Activated CD4-positive, alpha-beta T cell treated with anti-CD3 and anti-CD28 coated beads, Interleukin-2, amount 50 U/mL, for 48 hours (primary cell): Measurements from ENCODE around the gene FECH.
A peak's percentile ranks its signal among the peaks of the same experiment; 100 is the strongest.
"Not testable (repeated sequence)": the region's sequence is repeated elsewhere in the genome, so short reads cannot be mapped to it uniquely, and the experiment has no call there.

Experiments
- DNase-seq, 2 experiments: peaks; one replicate each; pipeline ENCODE4 v3.0.0-alpha.2; 2020

Gene FECH, protein sequence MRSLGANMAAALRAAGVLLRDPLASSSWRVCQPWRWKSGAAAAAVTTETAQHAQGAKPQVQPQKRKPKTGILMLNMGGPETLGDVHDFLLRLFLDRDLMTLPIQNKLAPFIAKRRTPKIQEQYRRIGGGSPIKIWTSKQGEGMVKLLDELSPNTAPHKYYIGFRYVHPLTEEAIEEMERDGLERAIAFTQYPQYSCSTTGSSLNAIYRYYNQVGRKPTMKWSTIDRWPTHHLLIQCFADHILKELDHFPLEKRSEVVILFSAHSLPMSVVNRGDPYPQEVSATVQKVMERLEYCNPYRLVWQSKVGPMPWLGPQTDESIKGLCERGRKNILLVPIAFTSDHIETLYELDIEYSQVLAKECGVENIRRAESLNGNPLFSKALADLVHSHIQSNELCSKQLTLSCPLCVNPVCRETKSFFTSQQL

DNA sequence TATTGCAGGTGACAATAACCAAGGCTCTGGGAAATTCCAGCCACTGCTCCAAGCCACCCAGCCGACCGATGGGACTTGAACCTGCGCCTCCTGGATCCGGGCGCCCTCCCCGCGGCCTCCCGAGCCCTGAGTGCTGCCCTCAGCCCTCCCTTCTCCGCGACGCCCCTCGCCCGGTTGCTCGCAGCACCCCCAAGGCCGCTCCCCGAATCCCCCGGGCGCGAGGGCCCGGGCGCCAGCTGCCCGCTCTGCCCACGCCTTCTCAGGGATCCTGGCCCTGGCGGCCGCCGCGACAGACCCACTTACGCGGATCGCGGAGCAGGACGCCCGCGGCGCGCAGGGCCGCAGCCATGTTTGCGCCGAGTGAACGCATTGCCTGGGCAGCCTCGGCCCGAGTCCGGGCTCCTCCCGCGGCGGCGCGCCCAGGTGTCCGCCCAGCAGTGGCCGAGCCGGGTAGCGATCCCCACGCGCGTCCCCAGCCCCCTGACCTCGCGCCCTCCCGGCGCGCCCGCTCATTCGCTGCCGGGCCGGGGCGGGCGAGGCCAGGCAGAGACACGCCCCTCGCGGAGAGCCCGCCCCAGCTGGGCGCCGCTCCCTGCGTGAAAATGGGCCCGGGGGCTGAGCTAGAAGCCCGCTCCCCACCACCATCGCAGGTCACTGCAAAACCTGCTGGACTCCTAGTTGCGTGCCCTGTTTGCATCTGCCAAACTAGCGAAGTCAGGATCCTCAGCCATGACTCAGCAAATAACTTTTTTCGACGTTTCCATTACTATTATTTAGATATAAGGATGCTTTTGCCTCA lies at the start of gene FECH:
FECH (minus strand) TSS at position 452 of the 799 bp plus-strand sequence; CDS start at position 370, 82 bp downstream.
- DNase-seq: peak; percentile 62 to 68

- DNase-seq: no peak
These were observed 48.7 kb upstream of the FECH start for GRCh38 chr18:57635003-57635822.

GRCh38 chr18:57631697-57632096 lies 45.2 kb upstream of the FECH start:
- DNase-seq: no peak

- no peak for DNase-seq
These were observed 44.5 kb upstream of the FECH start for GRCh38 chr18:57630754-57631595.

DNA sequence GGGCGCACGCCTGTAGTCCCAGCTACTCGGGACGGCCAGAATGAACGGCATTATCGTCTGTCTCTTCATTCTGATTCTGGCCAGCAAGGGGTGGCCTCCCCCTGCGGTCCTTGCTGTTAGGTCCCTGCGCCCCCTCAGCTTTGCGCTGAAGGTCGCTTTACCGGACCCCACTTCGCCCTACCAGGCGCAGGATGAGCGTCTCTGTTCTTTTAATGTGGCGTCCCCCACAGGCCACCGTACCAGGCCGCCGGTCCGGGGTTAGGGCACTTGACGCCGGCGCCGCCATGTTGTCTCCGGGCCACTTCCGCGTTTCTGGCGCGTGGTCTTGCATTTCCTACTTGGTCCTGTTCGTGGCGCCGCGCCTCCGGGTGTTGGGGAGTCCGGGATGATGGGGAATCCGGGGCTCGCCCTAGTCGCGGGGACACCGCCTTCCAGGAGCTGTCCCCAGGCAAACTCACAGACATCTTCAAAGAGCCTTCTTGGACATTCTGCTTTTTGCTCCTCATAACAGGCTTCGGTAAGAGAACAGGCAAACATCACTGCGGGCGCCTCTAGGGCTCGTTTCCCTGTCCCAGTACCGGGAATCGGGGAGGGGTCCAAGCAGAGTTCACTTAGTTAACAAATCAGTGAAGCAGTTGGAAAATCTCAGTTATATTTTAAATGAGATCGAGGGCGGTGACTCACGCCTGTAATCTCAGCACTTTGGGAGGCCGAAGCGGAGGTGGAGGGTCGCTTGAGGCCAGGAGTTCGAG lies 43.7 kb upstream of the FECH start:
- peak; percentile 96 to 97 for DNase-seq

DNA sequence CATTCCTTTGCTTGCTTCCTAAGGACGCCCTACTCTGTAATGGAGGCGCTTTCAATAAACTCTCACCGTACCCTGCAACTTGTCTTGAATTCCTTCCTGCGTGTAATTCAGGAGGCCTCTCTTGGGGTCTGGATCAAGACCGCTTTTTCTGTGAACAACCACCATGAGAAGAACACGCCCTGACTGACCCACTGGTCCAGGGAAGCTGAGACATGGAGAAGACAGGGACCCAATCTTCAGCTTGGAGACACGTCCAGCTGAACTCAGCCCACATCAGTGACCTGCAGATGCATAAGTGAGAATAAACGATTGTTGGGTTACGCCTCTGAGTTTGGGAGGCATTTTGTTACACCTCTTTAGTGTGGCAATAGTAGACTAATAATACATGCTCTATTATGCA lies 42.9 kb upstream of the FECH start:
- DNase-seq: peak in 1 of 2 experiments; percentile 5

DNA sequence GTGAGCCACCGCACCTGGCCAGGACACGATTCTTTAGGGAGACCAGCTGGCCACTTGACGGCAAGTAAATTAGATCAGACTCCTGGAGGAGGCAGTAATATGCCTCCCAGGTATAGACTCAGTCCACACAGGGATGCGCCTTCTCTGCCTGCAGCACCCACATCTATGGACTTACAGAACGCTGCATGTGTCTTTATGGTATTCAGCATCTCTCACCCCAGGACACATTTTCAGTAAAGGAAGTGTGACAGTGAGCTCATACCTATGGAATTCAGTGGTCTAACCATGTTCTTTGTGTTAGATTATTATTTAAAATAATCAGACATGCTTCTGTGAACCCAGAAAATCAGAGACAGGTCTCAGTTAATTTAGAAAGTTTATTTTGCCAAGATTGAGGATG lies 41.0 kb upstream of the FECH start:
- no peak for DNase-seq

DNA sequence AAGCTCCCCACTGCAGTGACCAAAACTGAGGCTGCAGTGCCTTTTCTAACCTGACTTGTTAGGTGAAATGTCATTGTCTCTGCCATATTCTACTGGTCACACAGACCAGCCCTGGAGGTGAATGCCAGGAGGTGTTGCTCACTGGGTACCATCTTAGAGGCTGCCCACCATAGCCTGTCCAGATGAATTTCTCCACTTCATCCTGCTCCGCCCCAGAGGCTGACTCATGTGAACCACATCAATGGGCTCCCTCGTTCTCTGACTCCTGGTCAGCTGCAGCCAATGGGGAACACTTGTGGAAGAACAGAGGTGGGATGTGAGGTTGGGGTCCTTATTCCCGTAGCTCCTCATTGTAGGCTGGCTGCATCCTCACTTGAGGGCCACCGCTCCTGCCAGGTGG lies 38.5 kb upstream of the FECH start:
- DNase-seq: no peak

DNA sequence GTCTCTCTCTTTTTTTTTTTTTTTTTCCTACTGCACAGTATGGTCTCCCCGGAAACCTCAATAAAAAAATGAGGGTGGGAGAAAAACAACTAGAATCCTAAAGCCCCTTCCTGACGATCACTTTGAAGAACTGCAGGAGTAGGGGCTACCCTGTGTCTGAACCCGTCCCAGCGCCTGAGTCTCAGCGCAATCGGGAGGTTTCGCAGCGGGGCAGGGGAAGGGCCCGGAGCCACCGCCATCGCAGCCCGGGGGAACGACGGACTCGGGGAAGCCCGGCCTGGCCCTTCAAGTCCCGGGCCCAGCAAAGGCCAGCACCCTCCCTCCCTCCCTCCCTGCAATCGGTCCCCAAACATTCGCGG lies 34.7 kb upstream of the FECH start:
- no peak for DNase-seq

DNA sequence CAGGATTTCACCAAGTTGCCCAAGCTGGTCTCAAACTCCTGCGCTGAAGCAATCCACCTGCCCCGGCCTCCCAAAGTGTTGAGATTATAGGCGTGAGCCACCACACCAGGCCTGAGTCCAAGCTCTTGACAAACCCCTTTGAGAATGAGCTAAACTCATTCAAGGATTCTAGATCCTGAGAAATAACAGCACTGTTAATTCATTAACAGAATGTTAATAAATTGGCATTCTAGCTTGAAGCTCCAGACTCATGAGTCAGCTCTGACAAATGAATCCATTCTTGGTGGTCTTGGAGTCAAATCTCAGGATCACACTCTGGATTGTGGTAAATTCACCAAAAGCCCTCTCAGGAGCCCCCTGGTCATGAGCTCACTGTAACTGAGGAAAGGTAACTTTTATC lies 33.4 kb upstream of the FECH start:
- no peak for DNase-seq

DNA sequence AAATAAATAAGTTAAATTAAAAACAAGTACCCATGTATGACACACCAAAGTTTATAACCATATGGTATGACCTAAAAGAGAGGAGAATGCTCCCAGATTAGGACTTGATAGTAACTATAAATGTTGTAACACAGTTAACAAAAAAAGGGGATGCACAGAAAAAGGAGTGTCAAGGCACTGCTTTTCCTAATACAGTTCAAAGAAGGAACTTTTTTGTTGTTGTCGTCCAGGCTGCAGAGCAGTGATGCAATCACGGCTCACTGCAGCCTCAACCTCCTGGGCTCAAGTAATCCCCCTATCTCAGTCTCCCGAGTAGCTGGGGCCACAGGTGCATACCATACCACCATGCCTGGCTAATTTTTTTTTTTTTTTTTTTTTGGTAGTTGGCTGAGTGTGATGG lies 32.4 kb upstream of the FECH start:
- no peak for DNase-seq

DNA sequence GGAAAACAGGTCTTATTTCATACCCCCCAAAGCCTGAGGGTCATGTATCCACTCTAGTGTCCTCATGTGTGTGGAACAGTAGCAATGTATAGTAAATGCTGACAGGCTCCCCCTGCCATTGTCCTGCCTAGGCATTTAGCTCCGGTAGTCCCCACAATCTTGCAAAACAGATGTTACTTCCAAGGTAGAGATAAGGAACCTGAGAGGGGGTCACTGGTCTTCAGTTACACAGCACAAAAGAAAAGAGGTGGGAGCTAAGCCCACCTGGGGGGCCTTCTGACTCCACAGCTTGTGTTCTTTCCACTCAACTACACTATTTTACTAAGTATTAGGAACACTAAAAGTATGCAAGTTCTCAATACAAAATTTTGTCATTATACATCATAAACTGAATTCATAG lies 17.4 kb upstream of the FECH start:
- no peak for DNase-seq

GRCh38 chr18:57595347-57595746 lies 8.8 kb upstream of the FECH start:
- DNase-seq: no peak

DNA sequence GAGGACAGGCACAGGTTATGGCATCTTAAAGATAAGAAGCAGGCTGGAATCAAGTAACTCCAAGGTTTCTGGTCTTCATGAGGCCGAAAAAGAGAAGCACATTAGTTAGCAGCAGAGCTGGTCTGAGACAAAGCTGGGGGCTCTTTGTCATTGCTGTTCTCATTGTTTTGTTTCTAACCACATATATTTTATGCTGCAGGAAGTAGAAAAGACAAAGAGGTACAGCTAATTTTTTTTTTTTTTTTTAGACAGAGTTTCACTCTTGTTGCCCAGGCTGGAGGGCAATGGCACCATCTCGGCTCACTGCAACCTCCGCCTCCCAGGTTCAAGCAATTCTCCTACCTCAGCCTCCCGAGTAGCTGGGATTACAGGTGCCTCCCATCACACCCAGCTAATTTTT lies 6.2 kb upstream of the FECH start:
- not testable (repeated sequence) for DNase-seq

GRCh38 chr18:57589161-57589560 lies 2.7 kb upstream of the FECH start:
- no peak for DNase-seq

- no peak for DNase-seq
These were observed 678 bp upstream of the FECH start for GRCh38 chr18:57587098-57587661.

DNA sequence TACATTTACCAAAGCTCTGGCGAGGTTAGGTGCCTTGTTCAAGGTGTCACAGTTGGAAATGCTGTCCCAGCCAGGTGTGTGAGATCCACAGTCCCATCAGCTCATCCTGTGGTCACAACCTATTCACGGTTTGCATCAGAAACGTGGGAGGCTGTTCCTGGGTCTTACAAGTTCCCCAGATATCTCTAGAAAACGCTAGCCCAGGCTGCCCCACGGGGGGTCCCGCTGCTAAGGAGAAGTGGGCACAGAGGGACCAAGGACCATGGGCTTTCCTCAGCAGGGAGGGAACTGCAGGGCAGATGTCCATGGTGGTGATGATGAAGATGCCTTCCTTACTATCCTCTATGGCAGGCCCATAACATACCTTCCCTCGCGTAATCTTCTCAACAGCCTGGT lies 649 bp downstream of the FECH start:
- DNase-seq: peak; percentile 12 to 23

GRCh38 chr18:57585421-57585820 lies 1.1 kb downstream of the FECH start:
- no peak for DNase-seq

DNA sequence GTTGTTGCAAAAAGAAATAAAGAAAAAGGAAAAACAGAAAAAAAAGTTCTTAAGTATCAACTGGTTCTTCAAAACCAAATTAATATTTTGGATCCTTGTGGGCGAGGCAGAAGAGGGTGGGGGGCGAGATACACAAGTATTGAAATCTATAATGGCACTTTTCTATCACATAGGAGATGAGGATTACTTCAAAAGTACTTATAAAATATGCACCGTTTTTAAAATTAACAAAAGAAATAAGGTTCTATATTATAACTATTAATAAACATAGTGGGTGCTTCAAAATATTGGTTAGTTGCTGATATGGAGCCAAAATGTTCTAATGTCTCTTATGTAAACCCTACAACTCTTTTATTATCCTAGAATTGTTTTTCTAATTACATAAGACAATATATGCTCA lies 2.1 kb downstream of the FECH start:
- no peak for DNase-seq

DNA sequence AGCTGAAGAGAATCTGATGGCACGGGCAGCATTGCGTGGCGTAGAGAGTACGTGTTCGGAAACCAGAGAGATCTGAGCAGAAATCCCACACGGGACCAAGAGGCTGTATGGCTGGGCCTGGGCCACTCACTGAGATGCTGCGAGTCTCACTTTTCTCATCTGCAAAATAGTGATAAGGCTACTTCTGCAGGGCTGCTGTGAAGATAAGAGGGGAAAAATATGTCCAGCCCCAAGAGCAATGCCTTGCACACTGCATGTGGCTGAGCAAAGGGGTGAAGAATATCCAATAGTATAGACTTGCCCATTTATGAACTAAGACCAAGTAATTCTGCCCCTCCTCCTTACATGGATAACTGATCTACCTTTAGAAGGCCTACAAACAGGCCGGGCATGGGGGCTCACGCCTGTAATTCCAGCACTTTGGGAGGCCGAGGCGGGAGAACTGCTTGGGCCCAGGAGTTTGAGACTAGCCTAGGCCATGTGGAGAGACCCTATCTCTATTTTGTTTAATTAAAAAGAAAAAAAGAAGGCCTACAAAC lies 3.1 kb downstream of the FECH start:
- no peak for DNase-seq
